Measurements from ENCODE around the gene SLC7A1. TPM values are rescaled to one million over a fixed set of nuclear protein-coding genes. Genes with fewer than 3 reads are reported as not detected.

SLC7A1 gene
- total RNA-seq, 1 experiment from 2014 or later, result 84.5 TPM

DNA sequence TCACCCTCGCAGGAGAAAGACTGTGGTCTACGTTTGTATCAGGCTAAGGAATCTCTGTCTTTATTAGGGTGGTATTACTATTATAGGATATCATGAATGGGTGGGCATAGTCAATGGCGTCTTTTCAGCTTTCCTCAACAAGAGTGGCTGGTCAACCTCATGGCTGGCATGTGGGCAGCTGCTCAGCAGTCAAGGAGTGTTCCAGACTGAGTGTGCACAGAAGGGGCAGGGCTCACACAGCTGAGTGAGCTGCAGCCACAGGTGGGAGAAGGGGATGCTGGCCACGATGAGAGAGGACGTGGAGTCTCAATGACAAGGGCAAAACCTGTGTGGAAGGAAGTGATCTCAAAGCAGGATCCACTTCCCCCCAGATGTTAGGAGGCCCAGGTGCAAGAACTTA lies 54.7 kb downstream of the SLC7A1 start:
- DNase-seq (ENCODE audit: low spot score) (no peak), ATAC-seq (no peak)
- Mint-ChIP-seq H3K9me3 (no peaks in the 10 kb centered on the region), H3K4me1 (peaks cover 52% of the 10 kb centered on the region), H3K27me3 (ENCODE audit: low read depth) (no peaks in the 10 kb centered on the region), H3K36me3 (peaks cover 19% of the 10 kb centered on the region), H3K27ac (peak overlapping the region; percentile 85), H3K4me3 (no peak overlapping the region)
- CTCF ChIA-PET, result interaction anchor here (1.0 to 1.1 kb wide), 2 partner anchors 33 to 167 kb away, joined by 3 to 4 read pairs; no protein-coding TSS in a partner anchor
- POLR2A ChIA-PET, result no interaction called here
- no peak for TF ChIP-seq JUN (CRISPR knock-in tag; IDR thresholded peaks at IDR 0.05)
- TF ChIP-seq ZNF232 (CRISPR knock-in tag; IDR thresholded peaks at IDR 0.05), result no peak
- TF ChIP-seq FOXJ3 (CRISPR knock-in tag; IDR thresholded peaks at IDR 0.05; ENCODE audit: borderline replicate concordance), result no peak
- TF ChIP-seq, protein P1, sequence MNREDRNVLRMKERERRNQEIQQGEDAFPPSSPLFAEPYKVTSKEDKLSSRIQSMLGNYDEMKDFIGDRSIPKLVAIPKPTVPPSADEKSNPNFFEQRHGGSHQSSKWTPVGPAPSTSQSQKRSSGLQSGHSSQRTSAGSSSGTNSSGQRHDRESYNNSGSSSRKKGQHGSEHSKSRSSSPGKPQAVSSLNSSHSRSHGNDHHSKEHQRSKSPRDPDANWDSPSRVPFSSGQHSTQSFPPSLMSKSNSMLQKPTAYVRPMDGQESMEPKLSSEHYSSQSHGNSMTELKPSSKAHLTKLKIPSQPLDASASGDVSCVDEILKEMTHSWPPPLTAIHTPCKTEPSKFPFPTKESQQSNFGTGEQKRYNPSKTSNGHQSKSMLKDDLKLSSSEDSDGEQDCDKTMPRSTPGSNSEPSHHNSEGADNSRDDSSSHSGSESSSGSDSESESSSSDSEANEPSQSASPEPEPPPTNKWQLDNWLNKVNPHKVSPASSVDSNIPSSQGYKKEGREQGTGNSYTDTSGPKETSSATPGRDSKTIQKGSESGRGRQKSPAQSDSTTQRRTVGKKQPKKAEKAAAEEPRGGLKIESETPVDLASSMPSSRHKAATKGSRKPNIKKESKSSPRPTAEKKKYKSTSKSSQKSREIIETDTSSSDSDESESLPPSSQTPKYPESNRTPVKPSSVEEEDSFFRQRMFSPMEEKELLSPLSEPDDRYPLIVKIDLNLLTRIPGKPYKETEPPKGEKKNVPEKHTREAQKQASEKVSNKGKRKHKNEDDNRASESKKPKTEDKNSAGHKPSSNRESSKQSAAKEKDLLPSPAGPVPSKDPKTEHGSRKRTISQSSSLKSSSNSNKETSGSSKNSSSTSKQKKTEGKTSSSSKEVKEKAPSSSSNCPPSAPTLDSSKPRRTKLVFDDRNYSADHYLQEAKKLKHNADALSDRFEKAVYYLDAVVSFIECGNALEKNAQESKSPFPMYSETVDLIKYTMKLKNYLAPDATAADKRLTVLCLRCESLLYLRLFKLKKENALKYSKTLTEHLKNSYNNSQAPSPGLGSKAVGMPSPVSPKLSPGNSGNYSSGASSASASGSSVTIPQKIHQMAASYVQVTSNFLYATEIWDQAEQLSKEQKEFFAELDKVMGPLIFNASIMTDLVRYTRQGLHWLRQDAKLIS (CRISPR knock-in tag; IDR thresholded peaks at IDR 0.05; ENCODE audit: borderline replicate concordance), result no peak
- no peak for TF ChIP-seq ESRRA (CRISPR knock-in tag; IDR thresholded peaks at IDR 0.05; ENCODE audit: borderline replicate concordance)

DNA sequence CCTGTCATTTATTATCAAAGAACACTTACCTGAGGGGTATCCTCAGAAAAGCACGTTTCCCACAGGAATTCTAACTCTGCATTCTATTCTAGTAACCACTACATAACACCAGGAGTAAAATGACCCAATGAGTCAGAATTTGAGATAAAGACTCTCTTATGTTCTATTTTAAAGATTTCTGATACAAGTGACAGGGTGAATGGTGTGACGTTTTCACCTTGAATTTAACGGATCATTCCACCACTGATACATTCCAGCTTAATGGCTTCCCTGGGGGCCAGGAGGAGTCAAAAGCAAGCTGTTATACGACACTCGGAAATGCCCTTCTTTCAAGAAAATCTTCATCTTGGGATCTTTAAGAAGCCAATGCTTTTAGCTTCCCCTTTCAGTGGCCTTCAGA lies 55.2 kb downstream of the SLC7A1 start:
- CTCF ChIA-PET, result interaction anchor here (1.0 to 1.1 kb wide), 3 partner anchors 33 to 168 kb away, joined by 3 to 4 read pairs (median 3); no protein-coding TSS in a partner anchor
- TF ChIP-seq ETV6 (CRISPR knock-in tag; IDR thresholded peaks at IDR 0.05) (no peak), SP1 (CRISPR knock-in tag; conservative IDR thresholded peaks at IDR 0.05) (no peak), SMAD3 (CRISPR knock-in tag; IDR thresholded peaks at IDR 0.05; ENCODE audit: borderline replicate concordance) (no peak), RORB (CRISPR knock-in tag; IDR thresholded peaks at IDR 0.05) (no peak), HMGA2 (CRISPR knock-in tag; IDR thresholded peaks at IDR 0.05) (no peak), JAZF1 (CRISPR knock-in tag; IDR thresholded peaks at IDR 0.05) (no peak), ZNF416 (CRISPR knock-in tag; IDR thresholded peaks at IDR 0.05) (no peak), NFE2L1 (CRISPR knock-in tag; IDR thresholded peaks at IDR 0.05) (no peak)
- TF ChIP-seq, protein P2, sequence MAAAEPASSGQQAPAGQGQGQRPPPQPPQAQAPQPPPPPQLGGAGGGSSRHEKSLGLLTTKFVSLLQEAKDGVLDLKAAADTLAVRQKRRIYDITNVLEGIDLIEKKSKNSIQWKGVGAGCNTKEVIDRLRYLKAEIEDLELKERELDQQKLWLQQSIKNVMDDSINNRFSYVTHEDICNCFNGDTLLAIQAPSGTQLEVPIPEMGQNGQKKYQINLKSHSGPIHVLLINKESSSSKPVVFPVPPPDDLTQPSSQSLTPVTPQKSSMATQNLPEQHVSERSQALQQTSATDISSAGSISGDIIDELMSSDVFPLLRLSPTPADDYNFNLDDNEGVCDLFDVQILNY (CRISPR knock-in tag; IDR thresholded peaks at IDR 0.05), result no peak
- TF ChIP-seq, protein P3, sequence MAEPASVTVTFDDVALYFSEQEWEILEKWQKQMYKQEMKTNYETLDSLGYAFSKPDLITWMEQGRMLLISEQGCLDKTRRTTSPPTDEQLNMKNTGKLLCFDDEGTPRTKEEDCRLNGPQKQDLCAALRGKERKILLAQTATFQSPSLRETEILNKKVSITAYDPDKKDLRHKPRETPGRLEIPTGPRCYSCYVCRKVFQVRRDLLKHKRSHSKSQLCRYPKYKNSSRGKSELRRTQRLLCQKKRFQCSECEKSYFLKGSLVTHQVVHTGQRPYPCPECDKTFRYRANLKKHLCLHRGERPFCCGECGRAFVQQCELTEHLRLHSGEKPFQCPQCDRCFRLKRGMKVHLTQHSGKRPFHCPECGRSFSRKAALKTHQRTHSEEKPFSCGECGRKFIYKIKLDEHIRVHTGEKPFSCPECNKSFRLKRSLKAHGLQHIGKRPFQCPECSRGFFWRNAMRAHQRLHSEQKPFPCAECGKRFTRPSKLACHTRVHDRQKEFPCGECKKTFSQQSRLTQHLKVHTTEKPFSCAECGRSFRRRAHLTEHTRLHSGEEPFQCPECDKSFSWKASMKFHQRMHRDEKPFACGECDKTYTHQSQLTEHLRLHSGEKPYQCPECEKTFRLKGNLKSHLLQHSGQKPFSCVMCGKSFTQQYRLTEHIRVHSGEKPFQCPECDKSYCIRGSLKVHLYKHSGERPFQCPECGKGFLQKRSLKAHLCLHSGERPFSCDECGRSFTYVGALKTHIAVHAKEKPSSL (CRISPR knock-in tag; conservative IDR thresholded peaks at IDR 0.05), result no peak
- TF ChIP-seq, protein P4, sequence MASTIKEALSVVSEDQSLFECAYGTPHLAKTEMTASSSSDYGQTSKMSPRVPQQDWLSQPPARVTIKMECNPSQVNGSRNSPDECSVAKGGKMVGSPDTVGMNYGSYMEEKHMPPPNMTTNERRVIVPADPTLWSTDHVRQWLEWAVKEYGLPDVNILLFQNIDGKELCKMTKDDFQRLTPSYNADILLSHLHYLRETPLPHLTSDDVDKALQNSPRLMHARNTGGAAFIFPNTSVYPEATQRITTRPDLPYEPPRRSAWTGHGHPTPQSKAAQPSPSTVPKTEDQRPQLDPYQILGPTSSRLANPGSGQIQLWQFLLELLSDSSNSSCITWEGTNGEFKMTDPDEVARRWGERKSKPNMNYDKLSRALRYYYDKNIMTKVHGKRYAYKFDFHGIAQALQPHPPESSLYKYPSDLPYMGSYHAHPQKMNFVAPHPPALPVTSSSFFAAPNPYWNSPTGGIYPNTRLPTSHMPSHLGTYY (CRISPR knock-in tag; IDR thresholded peaks at IDR 0.05), result no peak
- TF ChIP-seq, protein P5, sequence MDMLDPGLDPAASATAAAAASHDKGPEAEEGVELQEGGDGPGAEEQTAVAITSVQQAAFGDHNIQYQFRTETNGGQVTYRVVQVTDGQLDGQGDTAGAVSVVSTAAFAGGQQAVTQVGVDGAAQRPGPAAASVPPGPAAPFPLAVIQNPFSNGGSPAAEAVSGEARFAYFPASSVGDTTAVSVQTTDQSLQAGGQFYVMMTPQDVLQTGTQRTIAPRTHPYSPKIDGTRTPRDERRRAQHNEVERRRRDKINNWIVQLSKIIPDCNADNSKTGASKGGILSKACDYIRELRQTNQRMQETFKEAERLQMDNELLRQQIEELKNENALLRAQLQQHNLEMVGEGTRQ (CRISPR knock-in tag; IDR thresholded peaks at IDR 0.05), result no peak
- TF ChIP-seq, protein P6, sequence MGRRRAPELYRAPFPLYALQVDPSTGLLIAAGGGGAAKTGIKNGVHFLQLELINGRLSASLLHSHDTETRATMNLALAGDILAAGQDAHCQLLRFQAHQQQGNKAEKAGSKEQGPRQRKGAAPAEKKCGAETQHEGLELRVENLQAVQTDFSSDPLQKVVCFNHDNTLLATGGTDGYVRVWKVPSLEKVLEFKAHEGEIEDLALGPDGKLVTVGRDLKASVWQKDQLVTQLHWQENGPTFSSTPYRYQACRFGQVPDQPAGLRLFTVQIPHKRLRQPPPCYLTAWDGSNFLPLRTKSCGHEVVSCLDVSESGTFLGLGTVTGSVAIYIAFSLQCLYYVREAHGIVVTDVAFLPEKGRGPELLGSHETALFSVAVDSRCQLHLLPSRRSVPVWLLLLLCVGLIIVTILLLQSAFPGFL (CRISPR knock-in tag; IDR thresholded peaks at IDR 0.05; ENCODE audit: borderline replicate concordance), result no peak
- TF ChIP-seq, protein P7, sequence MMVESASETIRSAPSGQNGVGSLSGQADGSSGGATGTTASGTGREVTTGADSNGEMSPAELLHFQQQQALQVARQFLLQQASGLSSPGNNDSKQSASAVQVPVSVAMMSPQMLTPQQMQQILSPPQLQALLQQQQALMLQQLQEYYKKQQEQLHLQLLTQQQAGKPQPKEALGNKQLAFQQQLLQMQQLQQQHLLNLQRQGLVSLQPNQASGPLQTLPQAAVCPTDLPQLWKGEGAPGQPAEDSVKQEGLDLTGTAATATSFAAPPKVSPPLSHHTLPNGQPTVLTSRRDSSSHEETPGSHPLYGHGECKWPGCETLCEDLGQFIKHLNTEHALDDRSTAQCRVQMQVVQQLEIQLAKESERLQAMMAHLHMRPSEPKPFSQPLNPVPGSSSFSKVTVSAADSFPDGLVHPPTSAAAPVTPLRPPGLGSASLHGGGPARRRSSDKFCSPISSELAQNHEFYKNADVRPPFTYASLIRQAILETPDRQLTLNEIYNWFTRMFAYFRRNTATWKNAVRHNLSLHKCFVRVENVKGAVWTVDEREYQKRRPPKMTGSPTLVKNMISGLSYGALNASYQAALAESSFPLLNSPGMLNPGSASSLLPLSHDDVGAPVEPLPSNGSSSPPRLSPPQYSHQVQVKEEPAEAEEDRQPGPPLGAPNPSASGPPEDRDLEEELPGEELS (CRISPR knock-in tag; IDR thresholded peaks at IDR 0.05), result no peak
- TF ChIP-seq, protein P1 (CRISPR knock-in tag; IDR thresholded peaks at IDR 0.05; ENCODE audit: borderline replicate concordance), result no peak

More for the DNA sequence above, 55.2 kb downstream of the SLC7A1 start:
- ATAC-seq (peak; percentile 42; the same call in 1 of the 2 replicates), DNase-seq (ENCODE audit: low spot score) (no peak)
- no peaks in the 10 kb centered on the region for H3K9me3 Mint-ChIP-seq
- H3K4me3 Mint-ChIP-seq, result no peak overlapping the region
- peaks cover 48% of the 10 kb centered on the region for H3K4me1 Mint-ChIP-seq
- H3K27ac Mint-ChIP-seq, result peak overlapping the region; percentile 85
- no peaks in the 10 kb centered on the region for H3K27me3 Mint-ChIP-seq (ENCODE audit: low read depth)
- POLR2A ChIA-PET, result no interaction called here
- H3K36me3 Mint-ChIP-seq, result peaks cover 20% of the 10 kb centered on the region

Measured in WTC11 (cell line).